ENCODE data around the gene LAMA2.

LAMA2 gene

GRCh38 chr6:129475477-129476247 lies 592.7 kb downstream of the LAMA2 start:
- no peak for DNase-seq

GRCh38 chr6:129476248-129476564 lies 593.3 kb downstream of the LAMA2 start:
- DNase-seq, result no peak

- DNase-seq, result no peak
Measured at GRCh38 chr6:129476810-129477209, 593.9 kb downstream of the LAMA2 start.

- DNase-seq, result no peak
Measured at GRCh38 chr6:129478379-129478778, 595.4 kb downstream of the LAMA2 start.

GRCh38 chr6:129481706-129482105 lies 598.8 kb downstream of the LAMA2 start:
- no peak for DNase-seq

GRCh38 chr6:129485746-129486145 lies 602.8 kb downstream of the LAMA2 start:
- DNase-seq, result no peak

- no peak for DNase-seq
Measured at GRCh38 chr6:129486327-129486726, 603.4 kb downstream of the LAMA2 start.

GRCh38 chr6:129488313-129488712 lies 605.4 kb downstream of the LAMA2 start:
- DNase-seq, result no peak

- no peak for DNase-seq
Measured at GRCh38 chr6:129489215-129489765, 606.4 kb downstream of the LAMA2 start.

- peak; percentile 81 for DNase-seq
Measured at GRCh38 chr6:129490521-129491255, 607.8 kb downstream of the LAMA2 start.

- DNase-seq, result no peak
Measured at GRCh38 chr6:129491436-129491835, 608.5 kb downstream of the LAMA2 start.

GRCh38 chr6:129492260-129492659 lies 609.3 kb downstream of the LAMA2 start:
- no peak for DNase-seq

- no peak for DNase-seq
Measured at GRCh38 chr6:129493354-129493902, 610.5 kb downstream of the LAMA2 start.

GRCh38 chr6:129494099-129494498 lies 611.2 kb downstream of the LAMA2 start:
- no peak for DNase-seq

- DNase-seq, result no peak
Measured at GRCh38 chr6:129494586-129494985, 611.6 kb downstream of the LAMA2 start.

GRCh38 chr6:129495652-129496051 lies 612.7 kb downstream of the LAMA2 start:
- no peak for DNase-seq

- DNase-seq, result peak; percentile 21
Measured at GRCh38 chr6:129497481-129498441, 614.8 kb downstream of the LAMA2 start.

- DNase-seq, result no peak
Measured at GRCh38 chr6:129498541-129498940, 615.6 kb downstream of the LAMA2 start.

GRCh38 chr6:129498950-129499842 lies 616.3 kb downstream of the LAMA2 start:
- DNase-seq, result peak; percentile 88

- no peak for DNase-seq
Measured at GRCh38 chr6:129499843-129500219, 616.9 kb downstream of the LAMA2 start.

GRCh38 chr6:129500958-129501739 lies 618.2 kb downstream of the LAMA2 start:
- peak; percentile 79 for DNase-seq

Data from hematopoietic multipotent progenitor cell treated with erythropoietin and hydrocortisone succinate and interleukin-3 and kit ligand, for 6 days (in vitro differentiated cells).